B cell (primary cell): ENCODE measurements around the gene CTNNA1. TPM values are rescaled to one million over a fixed set of nuclear protein-coding genes. Genes with fewer than 3 reads are reported as not detected.

ENCODE experiments used
- ATAC-seq: fragments of 200-7000 bp; cut with Tn5 transposase; one replicate; pipeline ENCODE4 v1.10.0; 2021; ENCODE audit warnings: low read depth, mild to moderate bottlenecking, moderate number of reproducible peaks, moderate library complexity
- CTCF ChIA-PET: fragments of 350-600 bp; sonication (Branson Sonifier 250); formaldehyde crosslinking; loops from one replicate; lab custom pipeline; 2021; ENCODE audit warnings: antibody characterized with exemption, inconsistent platforms; lab: Charles Lee
- POLR2A ChIA-PET: fragments of 350-600 bp; sonication (Branson Sonifier 250); formaldehyde crosslinking; loops from one replicate; lab custom pipeline; 2021; ENCODE audit warnings: antibody characterized with exemption; lab: Charles Lee
- DNase-seq: peaks from one replicate; pipeline ENCODE4 v3.0.0; 2013
- H2AFZ ChIP-seq: 2 replicates; pipeline ENCODE4 v1.6.1; 2012; ENCODE audit warnings: mild to moderate bottlenecking, low read depth, low read length; ENCODE audit not compliant: insufficient read depth, poor library complexity, severe bottlenecking
- H3K27ac ChIP-seq, 2 donors: 1 replicate in 1 of 2; 2 replicates in 1 of 2; pipeline ENCODE4 v1.5.1; 2012 to 2013; ENCODE audit warnings: low read length in 2 of 2, mild to moderate bottlenecking in 2 of 2, moderate library complexity in 1 of 2
- H3K27me3 ChIP-seq, 4 experiments: fragments of 200-600 bp in 1 of 4; sonication (generic) in 1 of 4; replicated peaks in 1 of 4; 1 replicate in 2 of 4; 2 replicates in 2 of 4; pipeline versions ENCODE4 v1.6.1 to v1.7.0; 2013 to 2016; ENCODE audit warnings: low read length in 3 of 4, mild to moderate bottlenecking in 2 of 4, mixed read lengths in 1 of 4, moderate library complexity in 1 of 4; ENCODE audit not compliant: insufficient read depth in 4 of 4, control insufficient read depth in 3 of 4; ENCODE audit errors: control extremely low read depth in 1 of 4
- H3K36me3 ChIP-seq, 2 experiments: replicated peaks in 1 of 2; 1 replicate in 1 of 2; 2 replicates in 1 of 2; pipeline versions ENCODE4 v1.6.1 to v1.7.1; 2013; ENCODE audit warnings: low read length in 1 of 2; ENCODE audit not compliant: insufficient read depth in 2 of 2, control insufficient read depth in 1 of 2; ENCODE audit errors: control extremely low read depth in 1 of 2, extremely low read depth in 1 of 2
- H3K4me1 ChIP-seq, 2 donors: fragments of 200-600 bp in 1 of 2; sonication (generic) in 1 of 2; 1 replicate in 1 of 2; 2 replicates in 1 of 2; pipeline versions ENCODE4 v1.5.1 to v1.6.1; 2013 to 2017; ENCODE audit warnings: low read length in 2 of 2; ENCODE audit not compliant: control insufficient read depth in 2 of 2, insufficient read depth in 2 of 2
- H3K4me2 ChIP-seq: replicated peaks from 2 replicates; pipeline ENCODE3; 2012; ENCODE audit warnings: mild to moderate bottlenecking, low read depth, low read length; ENCODE audit not compliant: poor library complexity, severe bottlenecking
- H3K4me3 ChIP-seq, 5 experiments: fragments of 200-600 bp in 1 of 5; sonication (generic) in 1 of 5; 1 replicate in 3 of 5; 2 replicates in 2 of 5; pipeline versions ENCODE4 v1.5.1 to v1.7.0; 2011 to 2016; ENCODE audit warnings: low read length in 4 of 5, mild to moderate bottlenecking in 4 of 5, low read depth in 2 of 5, control low read depth in 1 of 5, moderate library complexity in 1 of 5; ENCODE audit not compliant: insufficient read depth in 1 of 5; ENCODE audit errors: control extremely low read depth in 1 of 5, extremely low read depth in 1 of 5
- H3K79me2 ChIP-seq: fragments of 200-600 bp; sonication (generic); one replicate; pipeline ENCODE4 v1.6.0; 2016; ENCODE audit warnings: low read length; ENCODE audit not compliant: control insufficient read depth, insufficient read depth
- H3K9ac ChIP-seq: fragments of 200-600 bp; sonication (generic); 2 replicates; pipeline ENCODE4 v1.6.1; 2017; ENCODE audit warnings: mild to moderate bottlenecking, low read length, moderate library complexity
- H3K9me3 ChIP-seq, 3 donors: one replicate each; pipeline versions ENCODE4 v1.6.1 to v1.7.1; 2013; ENCODE audit warnings: low read length in 2 of 3; ENCODE audit not compliant: control insufficient read depth in 2 of 3, insufficient read depth in 1 of 3; ENCODE audit errors: control extremely low read depth in 1 of 3
- H4K20me1 ChIP-seq: 2 replicates; pipeline ENCODE4 v1.6.0; 2012; ENCODE audit warnings: mild to moderate bottlenecking, low read length; ENCODE audit not compliant: insufficient read depth, control insufficient read depth, poor library complexity, severe bottlenecking
- H3K27ac Mint-ChIP-seq: one replicate; pipeline ENCODE4 v1.8.0; 2021; ENCODE audit warnings: mixed read lengths
- H3K27me3 Mint-ChIP-seq: one replicate; pipeline ENCODE4 v1.8.0; 2021; ENCODE audit warnings: mixed read lengths
- H3K4me1 Mint-ChIP-seq: one replicate; pipeline ENCODE4 v1.8.0; 2021; ENCODE audit warnings: mixed read lengths
- H3K4me3 Mint-ChIP-seq: one replicate; pipeline ENCODE4 v1.8.0; 2021; ENCODE audit warnings: mixed read lengths
- H3K9me3 Mint-ChIP-seq: one replicate; pipeline ENCODE4 v1.8.0; 2022; ENCODE audit warnings: mixed read lengths; ENCODE audit not compliant: insufficient read depth
- EZH2 ChIP-seq: IDR thresholded peaks from 2 replicates; pipeline ENCODE4 v1.6.1; 2012; ENCODE audit warnings: borderline replicate concordance, low read depth, mild to moderate bottlenecking, moderate library complexity, low read length; ENCODE audit not compliant: insufficient read depth, poor library complexity, severe bottlenecking
- WGBS: methylation state at CpG from one replicate; pipeline ENCODE4 v1.1.5; 2013; ENCODE audit warnings: missing lambda C conversion rate; ENCODE audit not compliant: insufficient coverage; 5-methylcytosine and 5-hydroxymethylcytosine counted together
- intact Hi-C: fragments of 100-400 bp; cut with micrococcal nuclease; formaldehyde crosslinking; loops from one replicate; pipeline ENCODE4 v1.10.0; 2022
- polyA plus RNA-seq: library from polyadenylated mRNA; depleted of rRNA; stranded (reverse); fragments of >200 nt; gene quantifications from 2 replicates; pipeline ENCODE4 v1.2.3, GENCODE V29; 2012
- total RNA-seq, 2 donors: library from RNA; stranded (reverse); fragments of 120-200 nt in 1 of 2; gene quantifications; 1 replicate in 1 of 2; 2 replicates in 1 of 2; pipeline versions ENCODE4 v1.2.3 to v1.2.4, GENCODE V29; 2013 to 2022
- TF ChIP-seq, protein P1 (sequence below): fragments of 200-600 bp; IDR thresholded peaks from one replicate; pipeline ENCODE4 v1.8.0; 2022; ENCODE audit warnings: antibody characterized with exemption, mild to moderate bottlenecking

Gene CTNNA1
- total and polyA plus RNA-seq, 2 donors (not counting 1 experiment from before 2014, with no cell fraction given), result 22.7 to 96.0 TPM

DNA sequence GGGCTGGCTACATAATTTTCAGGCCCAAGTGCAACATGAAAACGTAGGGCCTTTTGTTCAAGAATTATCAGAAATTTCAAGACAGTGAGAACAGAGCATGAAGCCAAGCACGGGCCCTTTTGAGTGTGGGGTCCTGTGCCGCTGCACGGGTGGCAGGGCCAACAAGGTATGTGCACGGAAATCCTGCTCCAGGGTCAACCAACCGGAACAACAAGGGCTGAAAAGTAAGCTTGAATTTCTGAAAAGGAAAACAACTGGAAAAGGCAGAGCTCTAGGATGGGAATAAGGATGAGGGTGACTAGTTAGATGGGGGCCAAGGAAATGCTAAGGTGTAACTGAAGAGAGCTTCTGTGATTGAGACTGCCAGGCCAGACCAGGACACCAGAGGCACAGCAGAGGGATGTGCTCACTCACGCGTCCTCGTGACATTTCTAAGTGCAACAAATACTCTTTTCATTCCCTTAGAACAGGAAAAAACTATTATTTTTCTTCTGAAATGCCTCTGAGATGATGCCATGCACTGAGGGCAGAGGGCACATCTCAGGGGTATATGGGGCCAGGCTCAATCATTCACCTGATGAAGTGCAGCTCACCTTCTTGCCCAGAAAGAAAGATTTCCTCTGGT is 202.6 kb downstream of the CTNNA1 start:
- Histone ChIP-seq H3K9ac (no peak overlapping the region), H3K4me3 (no peak overlapping the region), H3K9me3 (no peaks in the 10 kb centered on the region), H3K79me2 (no peaks in the 10 kb centered on the region), H3K4me1 (peaks cover 13% of the 10 kb centered on the region in 2 donors), H3K4me2 (no peak overlapping the region), H3K27ac (no peak overlapping the region), H4K20me1 (no peaks in the 10 kb centered on the region), H3K27me3 (no peaks in the 10 kb centered on the region), H2AFZ (no peak overlapping the region), H3K36me3 (no peaks in the 10 kb centered on the region)
- POLR2A ChIA-PET, result no interaction called here
- ATAC-seq (no peak), DNase-seq (no peak)
- WGBS, result 98% methylated on average over 9 of the region's 9 CpGs
- no peak overlapping the region for H3K4me3 Mint-ChIP-seq
- H3K27me3 Mint-ChIP-seq, result no peaks in the 10 kb centered on the region
- CTCF ChIA-PET, result no interaction called here
- TF ChIP-seq, protein P1, sequence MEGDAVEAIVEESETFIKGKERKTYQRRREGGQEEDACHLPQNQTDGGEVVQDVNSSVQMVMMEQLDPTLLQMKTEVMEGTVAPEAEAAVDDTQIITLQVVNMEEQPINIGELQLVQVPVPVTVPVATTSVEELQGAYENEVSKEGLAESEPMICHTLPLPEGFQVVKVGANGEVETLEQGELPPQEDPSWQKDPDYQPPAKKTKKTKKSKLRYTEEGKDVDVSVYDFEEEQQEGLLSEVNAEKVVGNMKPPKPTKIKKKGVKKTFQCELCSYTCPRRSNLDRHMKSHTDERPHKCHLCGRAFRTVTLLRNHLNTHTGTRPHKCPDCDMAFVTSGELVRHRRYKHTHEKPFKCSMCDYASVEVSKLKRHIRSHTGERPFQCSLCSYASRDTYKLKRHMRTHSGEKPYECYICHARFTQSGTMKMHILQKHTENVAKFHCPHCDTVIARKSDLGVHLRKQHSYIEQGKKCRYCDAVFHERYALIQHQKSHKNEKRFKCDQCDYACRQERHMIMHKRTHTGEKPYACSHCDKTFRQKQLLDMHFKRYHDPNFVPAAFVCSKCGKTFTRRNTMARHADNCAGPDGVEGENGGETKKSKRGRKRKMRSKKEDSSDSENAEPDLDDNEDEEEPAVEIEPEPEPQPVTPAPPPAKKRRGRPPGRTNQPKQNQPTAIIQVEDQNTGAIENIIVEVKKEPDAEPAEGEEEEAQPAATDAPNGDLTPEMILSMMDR, result no peak
- no peak for TF ChIP-seq EZH2
- H3K4me1 Mint-ChIP-seq, result peaks cover 22% of the 10 kb centered on the region
- no peaks in the 10 kb centered on the region for H3K9me3 Mint-ChIP-seq
- peak overlapping the region; percentile 56 for H3K27ac Mint-ChIP-seq
- intact Hi-C loops, result no loop called here

DNA sequence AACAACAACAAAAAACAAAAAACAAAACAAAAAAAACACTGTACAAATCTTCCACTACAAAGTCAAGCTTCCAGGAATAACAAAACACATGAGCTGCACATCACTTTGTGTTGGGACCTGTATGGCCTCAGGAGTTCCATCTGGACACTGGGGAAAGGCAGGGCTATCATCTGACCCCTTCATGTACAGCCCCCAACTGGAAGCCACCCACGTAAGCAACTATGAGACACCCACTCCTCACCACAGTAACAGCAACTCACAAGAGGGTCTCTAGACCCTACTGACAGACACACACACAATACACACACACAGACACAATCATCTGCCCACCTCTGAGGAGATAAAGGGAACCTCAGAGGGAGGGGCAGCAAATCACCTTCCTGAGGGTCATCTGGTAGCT is 203.6 kb downstream of the CTNNA1 start:
- Histone ChIP-seq H3K27ac (no peak overlapping the region), H3K4me2 (no peak overlapping the region), H3K4me1 (peaks cover 13% of the 10 kb centered on the region in 2 donors), H3K36me3 (no peaks in the 10 kb centered on the region), H3K27me3 (no peaks in the 10 kb centered on the region), H3K9ac (no peak overlapping the region), H3K4me3 (no peak overlapping the region), H4K20me1 (no peaks in the 10 kb centered on the region), H2AFZ (no peak overlapping the region), H3K79me2 (no peaks in the 10 kb centered on the region), H3K9me3 (no peaks in the 10 kb centered on the region)
- TF ChIP-seq EZH2, result no peak
- TF ChIP-seq, protein P1, result no peak
- ChIA-PET CTCF (interaction anchor here (0.9 kb wide), 1 partner anchor 21 kb away, joined by 5 read pairs; no protein-coding TSS in a partner anchor), POLR2A (no interaction called here)
- 86% methylated on average over 1 of the region's 1 CpG for WGBS
- Mint-ChIP-seq H3K4me3 (no peak overlapping the region), H3K27ac (no peak overlapping the region), H3K9me3 (no peaks in the 10 kb centered on the region), H3K27me3 (no peaks in the 10 kb centered on the region), H3K4me1 (peaks cover 22% of the 10 kb centered on the region)
- ATAC-seq (no peak), DNase-seq (no peak)
- intact Hi-C loops, result no loop called here
